ENCODE data around the gene THRB. TPM values are rescaled to one million over a fixed set of nuclear protein-coding genes. Genes with fewer than 3 reads are reported as not detected.
A peak's percentile ranks its signal among the peaks of the same experiment; 100 is the strongest.

THRB gene
- polyA plus RNA-seq (2012; ENCODE audit: low read depth, missing spikeins) = not detected

DNA sequence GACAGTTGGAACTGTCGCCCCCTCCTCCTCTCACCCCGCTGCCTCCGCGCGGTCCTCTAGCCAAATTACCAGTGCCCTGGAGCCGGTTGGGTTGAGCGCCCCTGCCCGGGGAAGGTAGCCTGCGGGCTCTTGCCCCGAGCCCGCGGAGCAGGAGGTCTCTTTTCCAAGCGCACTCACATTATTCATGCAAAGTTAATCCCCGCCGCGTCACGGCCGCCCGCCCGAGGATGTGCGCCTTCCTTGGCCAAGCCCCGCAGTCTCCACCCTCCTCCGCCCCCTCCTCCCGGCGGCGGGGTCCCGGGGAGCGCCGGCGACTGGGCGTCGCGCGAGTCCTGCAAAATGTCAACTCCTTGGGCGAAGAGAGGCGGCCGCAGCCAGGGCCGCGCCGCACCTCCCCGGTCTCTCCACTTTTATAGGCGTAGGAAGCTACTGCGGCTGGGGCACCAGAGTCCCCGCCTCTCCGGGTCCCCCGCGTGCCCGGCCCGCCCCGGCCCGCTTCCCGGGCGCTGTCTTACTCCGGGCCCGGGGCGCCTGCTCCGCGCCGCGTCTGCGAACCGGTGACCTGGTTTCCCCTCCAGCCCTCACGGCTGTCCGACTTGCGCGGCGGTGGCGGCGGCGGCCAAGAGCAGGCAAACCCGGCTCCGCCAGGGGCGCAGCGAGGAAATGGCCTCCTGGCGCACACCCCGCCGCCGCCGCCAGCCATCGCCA lies at the start of gene THRB:
TSS of gene THRB (minus strand) at position 233 of the 708 bp plus-strand sequence.
- FAIRE-seq (no peak), DNase-seq (ENCODE audit: insufficient read length, low spot score) (peak; percentile 37)

GRCh38 chr3:24541935-24542334 lies 47.3 kb upstream of the THRB start:
- FAIRE-seq (no peak), DNase-seq (ENCODE audit: insufficient read length, low spot score) (no peak)
- TF ChIP-seq TAF1 (IDR thresholded peaks at IDR 0.05; ENCODE audit: low read depth, low read length) = no peak
- no peak for TF ChIP-seq POU2F2 (IDR thresholded peaks at IDR 0.05; ENCODE audit: low read depth, low read length)

More for the DNA sequence above, at the start of gene THRB:
- TF ChIP-seq TAF1 (IDR thresholded peaks at IDR 0.05; ENCODE audit: low read depth, low read length) (no peak), POLR2AphosphoS5 (IDR thresholded peaks at IDR 0.05; ENCODE audit: low read depth, low read length) (no peak), PAX5 (IDR thresholded peaks at IDR 0.05; ENCODE audit: insufficient read depth, low read length, severe bottlenecking) (no peak), POLR2A (IDR thresholded peaks at IDR 0.05; ENCODE audit: low read depth, low read length) (no peak), SPI1 (IDR thresholded peaks at IDR 0.05; ENCODE audit: low read depth, low read length) (no peak), POU2F2 (IDR thresholded peaks at IDR 0.05; ENCODE audit: low read depth, low read length) (no peak)

DNA sequence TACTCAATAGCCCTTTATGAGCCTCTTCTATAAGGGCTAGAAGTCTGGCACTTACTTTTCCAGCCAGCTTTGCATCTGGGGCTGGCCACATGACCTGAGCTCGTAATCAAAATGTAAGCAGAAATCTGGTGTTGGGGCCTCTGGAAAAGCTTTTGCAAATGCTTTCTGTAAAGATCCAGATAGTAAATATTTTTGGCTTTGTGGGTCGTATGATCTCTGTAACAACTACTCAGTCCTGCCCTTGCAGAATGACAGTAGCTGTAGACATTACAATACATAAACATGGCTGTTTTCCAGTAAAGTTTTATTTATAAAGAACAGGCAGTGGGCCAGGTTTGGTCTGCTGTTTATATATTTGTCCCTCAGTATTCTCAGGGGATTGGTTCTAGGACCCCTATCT lies 46.2 kb upstream of the THRB start:
- DNase-seq (ENCODE audit: insufficient read length, low spot score) (no peak), FAIRE-seq (no peak)
- TF ChIP-seq TAF1 (IDR thresholded peaks at IDR 0.05; ENCODE audit: low read depth, low read length) (no peak), POLR2A (IDR thresholded peaks at IDR 0.05; ENCODE audit: low read depth, low read length) (no peak), PAX5 (IDR thresholded peaks at IDR 0.05; ENCODE audit: insufficient read depth, low read length, severe bottlenecking) (no peak), SPI1 (IDR thresholded peaks at IDR 0.05; ENCODE audit: low read depth, low read length) (no peak), POLR2AphosphoS5 (IDR thresholded peaks at IDR 0.05; ENCODE audit: low read depth, low read length) (no peak), POU2F2 (IDR thresholded peaks at IDR 0.05; ENCODE audit: low read depth, low read length) (no peak)

- FAIRE-seq = no peak
- no peak for DNase-seq (ENCODE audit: insufficient read length, low spot score)
- TF ChIP-seq POU2F2 (IDR thresholded peaks at IDR 0.05; ENCODE audit: low read depth, low read length) = no peak
- TF ChIP-seq TAF1 (IDR thresholded peaks at IDR 0.05; ENCODE audit: low read depth, low read length) = no peak
- TF ChIP-seq SPI1 (IDR thresholded peaks at IDR 0.05; ENCODE audit: low read depth, low read length) = no peak
- TF ChIP-seq POLR2AphosphoS5 (IDR thresholded peaks at IDR 0.05; ENCODE audit: low read depth, low read length) = no peak
- no peak for TF ChIP-seq POLR2A (IDR thresholded peaks at IDR 0.05; ENCODE audit: low read depth, low read length)
- TF ChIP-seq PAX5 (IDR thresholded peaks at IDR 0.05; ENCODE audit: insufficient read depth, low read length, severe bottlenecking) = no peak
These were observed 45.0 kb upstream of the THRB start for GRCh38 chr3:24539699-24540098.

GRCh38 chr3:24538891-24539290 lies 44.2 kb upstream of the THRB start:
- TF ChIP-seq POLR2AphosphoS5 (IDR thresholded peaks at IDR 0.05; ENCODE audit: low read depth, low read length) (no peak), POLR2A (IDR thresholded peaks at IDR 0.05; ENCODE audit: low read depth, low read length) (no peak), TAF1 (IDR thresholded peaks at IDR 0.05; ENCODE audit: low read depth, low read length) (no peak), PAX5 (IDR thresholded peaks at IDR 0.05; ENCODE audit: insufficient read depth, low read length, severe bottlenecking) (no peak), POU2F2 (IDR thresholded peaks at IDR 0.05; ENCODE audit: low read depth, low read length) (no peak), SPI1 (IDR thresholded peaks at IDR 0.05; ENCODE audit: low read depth, low read length) (no peak)
- no peak for FAIRE-seq
- no peak for DNase-seq (ENCODE audit: insufficient read length, low spot score)

DNA sequence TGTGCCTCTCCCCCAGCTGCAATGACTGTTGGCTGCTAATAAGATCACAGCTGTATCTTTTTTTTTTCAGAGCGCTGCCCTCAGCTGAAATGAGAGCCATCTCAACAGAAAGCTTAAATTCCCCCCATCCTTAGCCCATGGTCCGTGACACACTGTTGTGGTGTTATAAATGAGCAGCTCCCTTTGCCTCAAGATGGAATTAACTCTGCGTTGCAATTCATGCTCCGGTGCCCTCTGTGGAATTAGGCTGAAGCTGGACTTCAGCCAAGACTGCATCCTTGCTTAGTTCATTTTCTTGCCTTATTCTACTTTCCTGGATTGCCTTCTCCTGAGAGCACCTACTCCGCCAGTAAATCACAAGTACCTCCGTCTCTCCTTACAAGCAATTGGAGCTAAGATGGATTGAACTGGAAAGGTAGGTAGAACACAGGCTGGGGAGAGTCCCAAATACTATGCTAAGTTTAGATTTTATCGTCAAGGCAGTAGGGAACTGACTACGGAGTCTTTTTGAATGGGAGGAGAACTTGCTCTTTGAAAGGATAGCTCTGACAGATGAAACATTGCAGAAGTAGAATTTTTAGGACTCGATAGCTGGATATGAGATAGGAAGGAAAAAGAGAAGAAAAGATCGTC lies 39.0 kb upstream of the THRB start:
- DNase-seq (ENCODE audit: insufficient read length, low spot score) = no peak
- TF ChIP-seq POLR2A (IDR thresholded peaks at IDR 0.05; ENCODE audit: low read depth, low read length) (no peak), TAF1 (IDR thresholded peaks at IDR 0.05; ENCODE audit: low read depth, low read length) (no peak), PAX5 (IDR thresholded peaks at IDR 0.05; ENCODE audit: insufficient read depth, low read length, severe bottlenecking) (no peak), POLR2AphosphoS5 (IDR thresholded peaks at IDR 0.05; ENCODE audit: low read depth, low read length) (no peak), POU2F2 (IDR thresholded peaks at IDR 0.05; ENCODE audit: low read depth, low read length) (no peak), SPI1 (IDR thresholded peaks at IDR 0.05; ENCODE audit: low read depth, low read length) (no peak)
- no peak for FAIRE-seq

GRCh38 chr3:24530471-24530870 lies 35.8 kb upstream of the THRB start:
- TF ChIP-seq POLR2A (IDR thresholded peaks at IDR 0.05; ENCODE audit: low read depth, low read length) = no peak
- TF ChIP-seq POLR2AphosphoS5 (IDR thresholded peaks at IDR 0.05; ENCODE audit: low read depth, low read length) = no peak
- no peak for TF ChIP-seq SPI1 (IDR thresholded peaks at IDR 0.05; ENCODE audit: low read depth, low read length)
- TF ChIP-seq TAF1 (IDR thresholded peaks at IDR 0.05; ENCODE audit: low read depth, low read length) = no peak
- TF ChIP-seq POU2F2 (IDR thresholded peaks at IDR 0.05; ENCODE audit: low read depth, low read length) = no peak
- TF ChIP-seq PAX5 (IDR thresholded peaks at IDR 0.05; ENCODE audit: insufficient read depth, low read length, severe bottlenecking) = no peak
- FAIRE-seq (no peak), DNase-seq (ENCODE audit: insufficient read length, low spot score) (no peak)

DNA sequence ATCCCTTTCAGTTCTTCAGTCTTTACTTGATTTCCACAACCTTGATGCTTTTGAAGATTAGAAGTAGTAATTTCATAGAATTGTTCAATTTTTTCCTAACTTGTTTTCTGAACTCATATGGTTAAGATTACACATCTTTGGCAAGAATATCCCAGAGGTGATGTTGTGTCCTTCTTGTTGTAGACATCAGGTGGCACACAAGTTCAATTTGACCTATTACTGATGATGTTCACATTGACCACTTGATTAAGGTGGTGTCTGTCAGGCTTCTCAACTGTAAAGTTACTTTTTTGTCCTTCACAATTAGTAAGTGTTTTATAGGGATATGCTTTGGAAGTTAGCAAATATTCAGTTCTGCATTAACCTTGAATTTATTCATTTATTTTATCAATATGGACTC lies 34.6 kb upstream of the THRB start:
- FAIRE-seq = no peak
- TF ChIP-seq POLR2A (IDR thresholded peaks at IDR 0.05; ENCODE audit: low read depth, low read length) = no peak
- no peak for TF ChIP-seq TAF1 (IDR thresholded peaks at IDR 0.05; ENCODE audit: low read depth, low read length)
- no peak for TF ChIP-seq SPI1 (IDR thresholded peaks at IDR 0.05; ENCODE audit: low read depth, low read length)
- TF ChIP-seq PAX5 (IDR thresholded peaks at IDR 0.05; ENCODE audit: insufficient read depth, low read length, severe bottlenecking) = no peak
- TF ChIP-seq POU2F2 (IDR thresholded peaks at IDR 0.05; ENCODE audit: low read depth, low read length) = no peak
- TF ChIP-seq POLR2AphosphoS5 (IDR thresholded peaks at IDR 0.05; ENCODE audit: low read depth, low read length) = no peak
- DNase-seq (ENCODE audit: insufficient read length, low spot score) = no peak

DNA sequence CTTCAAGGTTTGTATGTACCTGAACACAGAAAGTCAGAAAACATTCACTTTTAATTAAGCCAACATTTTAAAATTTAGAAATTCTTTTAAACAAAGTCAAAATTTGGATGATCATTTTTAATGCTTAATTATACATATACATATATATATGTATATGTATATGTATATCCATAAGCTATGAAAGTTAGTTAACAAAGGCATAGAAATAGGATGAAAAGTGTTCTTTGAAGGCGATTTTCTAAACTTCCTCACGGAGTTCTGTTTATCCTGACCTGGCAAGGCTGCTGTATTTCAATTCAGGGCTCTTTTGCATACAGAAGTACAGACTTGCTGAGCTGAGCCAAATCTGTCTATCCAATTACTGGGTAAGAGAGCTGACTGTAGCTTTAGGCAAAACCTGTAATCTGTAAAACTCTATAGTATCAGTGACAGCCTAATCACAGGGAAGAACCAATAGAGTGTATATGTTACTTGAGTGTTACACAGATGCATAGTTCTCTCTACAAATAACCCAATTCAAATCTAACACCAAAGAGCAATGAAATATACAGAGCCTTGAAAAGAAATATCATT lies 32.1 kb upstream of the THRB start:
- TF ChIP-seq SPI1 (IDR thresholded peaks at IDR 0.05; ENCODE audit: low read depth, low read length) = no peak
- no peak for TF ChIP-seq POLR2AphosphoS5 (IDR thresholded peaks at IDR 0.05; ENCODE audit: low read depth, low read length)
- no peak for TF ChIP-seq TAF1 (IDR thresholded peaks at IDR 0.05; ENCODE audit: low read depth, low read length)
- TF ChIP-seq POU2F2 (IDR thresholded peaks at IDR 0.05; ENCODE audit: low read depth, low read length) = no peak
- no peak for TF ChIP-seq PAX5 (IDR thresholded peaks at IDR 0.05; ENCODE audit: insufficient read depth, low read length, severe bottlenecking)
- TF ChIP-seq POLR2A (IDR thresholded peaks at IDR 0.05; ENCODE audit: low read depth, low read length) = no peak
- FAIRE-seq = no peak
- no peak for DNase-seq (ENCODE audit: insufficient read length, low spot score)
